ENCODE data around the gene CAPN2.

DNA sequence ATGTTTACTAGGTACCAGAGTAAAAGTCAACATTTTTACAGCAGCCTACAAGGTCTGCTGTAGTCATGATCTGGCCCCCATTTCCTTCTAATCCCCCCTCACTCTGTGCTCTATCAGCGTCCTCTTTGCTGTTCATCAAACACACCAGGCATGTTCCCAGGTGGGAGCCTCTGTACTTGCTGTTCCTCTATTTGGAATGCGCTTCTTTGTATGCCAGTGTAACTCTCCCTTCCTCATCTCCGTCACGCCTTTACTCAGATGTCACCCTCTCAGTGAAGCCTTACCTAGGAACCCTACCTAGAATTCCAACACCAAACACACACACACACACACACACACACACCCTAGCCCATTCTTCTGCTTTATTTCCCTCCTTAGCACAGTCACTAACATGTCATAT, 112.4 kb downstream of the CAPN2 start:
- TF ChIP-seq POLR2A (IDR thresholded peaks at IDR 0.05) = no peak
- TF ChIP-seq, protein P1, sequence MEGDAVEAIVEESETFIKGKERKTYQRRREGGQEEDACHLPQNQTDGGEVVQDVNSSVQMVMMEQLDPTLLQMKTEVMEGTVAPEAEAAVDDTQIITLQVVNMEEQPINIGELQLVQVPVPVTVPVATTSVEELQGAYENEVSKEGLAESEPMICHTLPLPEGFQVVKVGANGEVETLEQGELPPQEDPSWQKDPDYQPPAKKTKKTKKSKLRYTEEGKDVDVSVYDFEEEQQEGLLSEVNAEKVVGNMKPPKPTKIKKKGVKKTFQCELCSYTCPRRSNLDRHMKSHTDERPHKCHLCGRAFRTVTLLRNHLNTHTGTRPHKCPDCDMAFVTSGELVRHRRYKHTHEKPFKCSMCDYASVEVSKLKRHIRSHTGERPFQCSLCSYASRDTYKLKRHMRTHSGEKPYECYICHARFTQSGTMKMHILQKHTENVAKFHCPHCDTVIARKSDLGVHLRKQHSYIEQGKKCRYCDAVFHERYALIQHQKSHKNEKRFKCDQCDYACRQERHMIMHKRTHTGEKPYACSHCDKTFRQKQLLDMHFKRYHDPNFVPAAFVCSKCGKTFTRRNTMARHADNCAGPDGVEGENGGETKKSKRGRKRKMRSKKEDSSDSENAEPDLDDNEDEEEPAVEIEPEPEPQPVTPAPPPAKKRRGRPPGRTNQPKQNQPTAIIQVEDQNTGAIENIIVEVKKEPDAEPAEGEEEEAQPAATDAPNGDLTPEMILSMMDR (IDR thresholded peaks at IDR 0.05) = no peak
